ENCODE measurements around the gene FSTL4. TPM values are rescaled to one million over a fixed set of nuclear protein-coding genes. Genes with fewer than 3 reads are reported as not detected.

The FSTL4 gene
- polyA plus RNA-seq, 1 donor (not counting 4 experiments of a cell fraction or from before 2014, with no cell fraction given): 1.7 TPM

GRCh38 chr5:133456933-133457402 lies 155.4 kb downstream of the FSTL4 start:
- H4K20me1 ChIP-seq (ENCODE audit: control insufficient read depth, extremely low read depth, insufficient read depth, low read length): no peaks in the 10 kb centered on the region
- no peak overlapping the region for H3K27ac ChIP-seq (ENCODE audit: control insufficient read depth, insufficient read depth, low read length)
- H3K9ac ChIP-seq (ENCODE audit: control insufficient read depth, extremely low read depth, insufficient read depth, low read length): no peak overlapping the region
- H3K79me2 ChIP-seq (ENCODE audit: control insufficient read depth, insufficient read depth, low read length): no peaks in the 10 kb centered on the region
- no peak for TF ChIP-seq EZH2 (IDR thresholded peaks at IDR 0.05; ENCODE audit: low read length)
- peaks cover 26% of the 10 kb centered on the region for H3K4me1 ChIP-seq (ENCODE audit: control insufficient read depth, extremely low read depth, insufficient read depth, low read length)
- dilution Hi-C loops (cut with MboI; ENCODE audit: extremely low pct_ligation_motif_present, low sequenced_read_pairs): no loop called here
- no peaks in the 10 kb centered on the region for H3K9me1 ChIP-seq (ENCODE audit: control insufficient read depth, extremely low read depth, insufficient read depth, low read length)
- peak overlapping the region; percentile 21 for H2AFZ ChIP-seq (ENCODE audit: control insufficient read depth, low read length)
- no peak overlapping the region for H3K4me3 ChIP-seq (ENCODE audit: control insufficient read depth in 2 of 3, extremely low read depth in 1 of 3, insufficient read depth in 2 of 3, low read depth in 1 of 3, low read length in 3 of 3)
- DNase-seq (ENCODE audit: low read depth, low spot score) (no peak), FAIRE-seq (peak; percentile 23)
- H3K4me2 ChIP-seq (ENCODE audit: control insufficient read depth, extremely low read depth, insufficient read depth, low read depth, low read length): peak overlapping the region; percentile 46
- no peaks in the 10 kb centered on the region for H3K9me3 ChIP-seq (ENCODE audit: control insufficient read depth, low read depth, low read length)
- H3K27me3 ChIP-seq (ENCODE audit: control insufficient read depth, extremely low read depth, insufficient read depth, low read length): peaks cover 5% of the 10 kb centered on the region
- no peaks in the 10 kb centered on the region for H3K36me3 ChIP-seq (ENCODE audit: control insufficient read depth in 2 of 2, extremely low read depth in 1 of 2, insufficient read depth in 2 of 2, low read length in 2 of 2)

- H3K4me3 ChIP-seq (ENCODE audit: control insufficient read depth in 2 of 3, extremely low read depth in 1 of 3, insufficient read depth in 2 of 3, low read depth in 1 of 3, low read length in 3 of 3): no peak overlapping the region
- peaks cover 8% of the 10 kb centered on the region for H3K27me3 ChIP-seq (ENCODE audit: control insufficient read depth, extremely low read depth, insufficient read depth, low read length)
- H3K4me1 ChIP-seq (ENCODE audit: control insufficient read depth, extremely low read depth, insufficient read depth, low read length): peaks cover 26% of the 10 kb centered on the region
- H3K9me1 ChIP-seq (ENCODE audit: control insufficient read depth, extremely low read depth, insufficient read depth, low read length): no peaks in the 10 kb centered on the region
- H3K9me3 ChIP-seq (ENCODE audit: control insufficient read depth, low read depth, low read length): no peaks in the 10 kb centered on the region
- H3K9ac ChIP-seq (ENCODE audit: control insufficient read depth, extremely low read depth, insufficient read depth, low read length): no peak overlapping the region
- DNase-seq (ENCODE audit: low read depth, low spot score) (no peak), FAIRE-seq (peak; percentile 60)
- dilution Hi-C loops (cut with MboI; ENCODE audit: extremely low pct_ligation_motif_present, low sequenced_read_pairs): no loop called here
- H3K27ac ChIP-seq (ENCODE audit: control insufficient read depth, insufficient read depth, low read length): no peak overlapping the region
- no peaks in the 10 kb centered on the region for H3K36me3 ChIP-seq (ENCODE audit: control insufficient read depth in 2 of 2, extremely low read depth in 1 of 2, insufficient read depth in 2 of 2, low read length in 2 of 2)
- no peaks in the 10 kb centered on the region for H3K79me2 ChIP-seq (ENCODE audit: control insufficient read depth, insufficient read depth, low read length)
- no peak overlapping the region for H3K4me2 ChIP-seq (ENCODE audit: control insufficient read depth, extremely low read depth, insufficient read depth, low read depth, low read length)
- TF ChIP-seq EZH2 (IDR thresholded peaks at IDR 0.05; ENCODE audit: low read length): no peak
- TF ChIP-seq CTCF (optimal IDR thresholded peaks at IDR 0.05 in 1 of 3, IDR thresholded peaks at IDR 0.05 in 1 of 3, conservative IDR thresholded peaks at IDR 0.05 in 1 of 3; ENCODE audit: extremely low read depth in 1 of 3, insufficient read depth in 2 of 3, low read length in 3 of 3): no peak
- H2AFZ ChIP-seq (ENCODE audit: control insufficient read depth, low read length): no peak overlapping the region
- no peaks in the 10 kb centered on the region for H4K20me1 ChIP-seq (ENCODE audit: control insufficient read depth, extremely low read depth, insufficient read depth, low read length)
Observed at GRCh38 chr5:133455676-133456075, 156.7 kb downstream of the FSTL4 start.

GRCh38 chr5:133454442-133454841 lies 157.9 kb downstream of the FSTL4 start:
- no peak overlapping the region for H3K4me2 ChIP-seq (ENCODE audit: control insufficient read depth, extremely low read depth, insufficient read depth, low read depth, low read length)
- no peaks in the 10 kb centered on the region for H4K20me1 ChIP-seq (ENCODE audit: control insufficient read depth, extremely low read depth, insufficient read depth, low read length)
- peaks cover 8% of the 10 kb centered on the region for H3K27me3 ChIP-seq (ENCODE audit: control insufficient read depth, extremely low read depth, insufficient read depth, low read length)
- no peak overlapping the region for H3K27ac ChIP-seq (ENCODE audit: control insufficient read depth, insufficient read depth, low read length)
- no peaks in the 10 kb centered on the region for H3K9me3 ChIP-seq (ENCODE audit: control insufficient read depth, low read depth, low read length)
- dilution Hi-C loops (cut with MboI; ENCODE audit: extremely low pct_ligation_motif_present, low sequenced_read_pairs): no loop called here
- H3K4me3 ChIP-seq (ENCODE audit: control insufficient read depth in 2 of 3, extremely low read depth in 1 of 3, insufficient read depth in 2 of 3, low read depth in 1 of 3, low read length in 3 of 3): no peak overlapping the region
- H2AFZ ChIP-seq (ENCODE audit: control insufficient read depth, low read length): no peak overlapping the region
- H3K4me1 ChIP-seq (ENCODE audit: control insufficient read depth, extremely low read depth, insufficient read depth, low read length): peaks cover 26% of the 10 kb centered on the region
- no peaks in the 10 kb centered on the region for H3K9me1 ChIP-seq (ENCODE audit: control insufficient read depth, extremely low read depth, insufficient read depth, low read length)
- H3K79me2 ChIP-seq (ENCODE audit: control insufficient read depth, insufficient read depth, low read length): no peaks in the 10 kb centered on the region
- no peak for FAIRE-seq
- TF ChIP-seq EZH2 (IDR thresholded peaks at IDR 0.05; ENCODE audit: low read length) (no peak), CTCF (optimal IDR thresholded peaks at IDR 0.05 in 1 of 3, IDR thresholded peaks at IDR 0.05 in 1 of 3, conservative IDR thresholded peaks at IDR 0.05 in 1 of 3; ENCODE audit: extremely low read depth in 1 of 3, insufficient read depth in 2 of 3, low read length in 3 of 3) (no peak)
- no peak for DNase-seq (ENCODE audit: low read depth, low spot score)
- no peak overlapping the region for H3K9ac ChIP-seq (ENCODE audit: control insufficient read depth, extremely low read depth, insufficient read depth, low read length)
- H3K36me3 ChIP-seq (ENCODE audit: control insufficient read depth in 2 of 2, extremely low read depth in 1 of 2, insufficient read depth in 2 of 2, low read length in 2 of 2): no peaks in the 10 kb centered on the region

All from keratinocyte (primary cell).